Heart left ventricle (tissue), 13 donors: Measurements from ENCODE around the gene NTRK2.

Experiments used
- CTCF ChIP-seq, 12 donors: fragments of 200-600 bp; sonication (generic) in 4 of 12; IDR thresholded peaks; one replicate each; pipeline versions ENCODE4 v1.5.0 to v1.8.0; 2018 to 2022; ENCODE audit warnings: antibody characterized with exemption in 12 of 12, mild to moderate bottlenecking in 5 of 12
- POLR2A ChIP-seq, 2 donors: fragments of 450-650 bp; IDR thresholded peaks; one replicate each; pipeline ENCODE4 v1.6.1; 2017; ENCODE audit warnings: antibody characterized with exemption in 2 of 2, mild to moderate bottlenecking in 2 of 2, moderate library complexity in 2 of 2
- donor health status: ischemic (EF 13 %, LVEDD 7.1; RV severe dilation, severe dysfunction).
- donor health status: DM: no; HTN: yes; CAD: no.
- donor health status: DM: no; HTN: no; CAD: no.
- donor health status: ischemic (EF 25% LVEDD 6.9; RV normal size, moderate dysfunction).
- donor health status: ischemic (EF 25% LVEDD 5.7; RV mildly dilated, moderate dysfunction).
- donor health status: ischemic (EF 35%, LVEDD 5.7; RV mildly dilated, moderate dysfunction).
- donor health status: nonischemic (EF 11% LVEDD 7.7; RV severe dilation, severe dysfunction).
- donor health status: DM: yes; HTN: yes; CAD: no.
- donor health status: PGD.
- donor health status: ischemic (EF 29% LVEDD 5.4; RV normal size, mild dysfunction).
- donor health status: nonischemic (EF 23%, LVEDD 6.1; RV moderate dilation, normal function).

GRCh38 chr9:84834426-84834825 is 164.9 kb downstream of the NTRK2 start:
- TF ChIP-seq CTCF (IDR thresholded peaks at IDR 0.05) (no peak), POLR2A (IDR thresholded peaks at IDR 0.05) (no peak)
